ENCODE data around the gene NID1. TPM values are rescaled to one million over a fixed set of nuclear protein-coding genes. Genes with fewer than 3 reads are reported as not detected.

Gene NID1
- total and polyA plus RNA-seq, 2 of the 4 experiments (the other 2 are of a cell fraction), result 21.9 to 83.3 TPM

DNA sequence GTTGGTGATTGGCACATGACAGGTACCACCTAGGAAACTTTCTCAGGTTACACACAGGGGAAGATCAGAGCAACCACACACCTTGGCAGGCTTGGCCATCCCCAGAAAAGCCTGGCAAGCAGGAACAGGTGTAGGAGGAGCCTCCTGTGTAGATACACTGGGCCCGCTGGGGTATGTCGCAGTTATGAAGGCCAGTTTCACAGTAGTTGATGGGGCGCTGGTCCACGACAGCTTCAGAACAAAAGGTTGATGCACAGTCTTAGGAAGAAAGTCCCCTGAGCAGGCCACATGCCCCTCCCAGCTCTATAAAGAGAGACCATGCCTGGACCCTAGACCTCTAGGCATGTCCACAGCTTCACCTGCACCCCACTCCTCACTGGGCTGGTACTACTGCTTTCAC lies 51.6 kb downstream of the NID1 start:
- Histone ChIP-seq H3K9me3 (ENCODE audit: control insufficient read depth, insufficient read depth, low read length) (no peaks in the 10 kb centered on the region), H3K79me1 (ENCODE audit: low read depth in 1 of 2, low read length in 2 of 2) (peaks cover 0 to 3% of the 10 kb centered on the region in 2 experiments; a peak in 1 of 4 replicates), H4K5ac (ENCODE audit: low read depth, low read length) (no peak overlapping the region), H3K4me2 (ENCODE audit: low read depth, low read length) (no peak overlapping the region), H4K8ac (ENCODE audit: low read depth in 2 of 2, low read length in 2 of 2) (no peak overlapping the region), H3K56ac (ENCODE audit: extremely low read depth, insufficient read depth, low read length) (no peak overlapping the region), H2AK9ac (replicated peaks; ENCODE audit: low read depth, low read length, poor library complexity) (no peak overlapping the region), H3K4me1 (ENCODE audit: control insufficient read depth, insufficient read depth, low read length) (peaks cover 14% of the 10 kb centered on the region), H3K36me3 (ENCODE audit: control insufficient read depth, insufficient read depth, low read length) (peaks cover 27% of the 10 kb centered on the region), H2BK15ac (ENCODE audit: low read depth, low read length) (no peak overlapping the region), H4K20me1 (ENCODE audit: insufficient read depth, low read length) (no peaks in the 10 kb centered on the region), H2AFZ (replicated peaks; ENCODE audit: low read length, poor library complexity) (no peak overlapping the region), H2BK20ac (ENCODE audit: low read depth, low read length) (no peak overlapping the region), H2BK120ac (ENCODE audit: low read depth, low read length) (no peak overlapping the region), H3K23ac (ENCODE audit: low read depth, low read length) (no peak overlapping the region), H3K14ac (replicated peaks; ENCODE audit: low read depth, low read length) (no peak overlapping the region), H2BK5ac (ENCODE audit: low read depth, low read length, poor library complexity, severe bottlenecking) (no peak overlapping the region), H3K4me3 (ENCODE audit: insufficient read depth, low read depth, low read length) (no peak overlapping the region), H4K91ac (ENCODE audit: insufficient read depth, low read depth, low read length) (no peak overlapping the region), H3K9ac (ENCODE audit: low read depth, low read length) (no peak overlapping the region), H3K4ac (ENCODE audit: low read depth, low read length) (no peak overlapping the region), H3K18ac (ENCODE audit: low read depth, low read length) (no peak overlapping the region), H2AK5ac (ENCODE audit: low read depth, low read length) (no peak overlapping the region), H3K27ac (ENCODE audit: insufficient read depth, low read length) (no peak overlapping the region), H3K9me1 (ENCODE audit: insufficient read depth, low read length) (peaks cover 12% of the 10 kb centered on the region), H3K27me3 (ENCODE audit: control insufficient read depth, insufficient read depth, low read length) (no peaks in the 10 kb centered on the region)
- TF ChIP-seq RCOR1 (IDR thresholded peaks at IDR 0.05; ENCODE audit: insufficient replicate concordance, low read length) (no peak), MAZ (IDR thresholded peaks at IDR 0.05; ENCODE audit: borderline replicate concordance, low read depth, low read length) (no peak), MAFK (IDR thresholded peaks at IDR 0.05; ENCODE audit: low read depth, low read length) (no peak)
- TF ChIP-seq, protein P1, sequence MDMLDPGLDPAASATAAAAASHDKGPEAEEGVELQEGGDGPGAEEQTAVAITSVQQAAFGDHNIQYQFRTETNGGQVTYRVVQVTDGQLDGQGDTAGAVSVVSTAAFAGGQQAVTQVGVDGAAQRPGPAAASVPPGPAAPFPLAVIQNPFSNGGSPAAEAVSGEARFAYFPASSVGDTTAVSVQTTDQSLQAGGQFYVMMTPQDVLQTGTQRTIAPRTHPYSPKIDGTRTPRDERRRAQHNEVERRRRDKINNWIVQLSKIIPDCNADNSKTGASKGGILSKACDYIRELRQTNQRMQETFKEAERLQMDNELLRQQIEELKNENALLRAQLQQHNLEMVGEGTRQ (IDR thresholded peaks at IDR 0.05; ENCODE audit: low read depth, low read length), result no peak
- TF ChIP-seq, protein P2, sequence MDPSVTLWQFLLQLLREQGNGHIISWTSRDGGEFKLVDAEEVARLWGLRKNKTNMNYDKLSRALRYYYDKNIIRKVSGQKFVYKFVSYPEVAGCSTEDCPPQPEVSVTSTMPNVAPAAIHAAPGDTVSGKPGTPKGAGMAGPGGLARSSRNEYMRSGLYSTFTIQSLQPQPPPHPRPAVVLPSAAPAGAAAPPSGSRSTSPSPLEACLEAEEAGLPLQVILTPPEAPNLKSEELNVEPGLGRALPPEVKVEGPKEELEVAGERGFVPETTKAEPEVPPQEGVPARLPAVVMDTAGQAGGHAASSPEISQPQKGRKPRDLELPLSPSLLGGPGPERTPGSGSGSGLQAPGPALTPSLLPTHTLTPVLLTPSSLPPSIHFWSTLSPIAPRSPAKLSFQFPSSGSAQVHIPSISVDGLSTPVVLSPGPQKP (IDR thresholded peaks at IDR 0.05; ENCODE audit: borderline replicate concordance, low read depth, low read length), result no peak
- TF ChIP-seq, protein P3, sequence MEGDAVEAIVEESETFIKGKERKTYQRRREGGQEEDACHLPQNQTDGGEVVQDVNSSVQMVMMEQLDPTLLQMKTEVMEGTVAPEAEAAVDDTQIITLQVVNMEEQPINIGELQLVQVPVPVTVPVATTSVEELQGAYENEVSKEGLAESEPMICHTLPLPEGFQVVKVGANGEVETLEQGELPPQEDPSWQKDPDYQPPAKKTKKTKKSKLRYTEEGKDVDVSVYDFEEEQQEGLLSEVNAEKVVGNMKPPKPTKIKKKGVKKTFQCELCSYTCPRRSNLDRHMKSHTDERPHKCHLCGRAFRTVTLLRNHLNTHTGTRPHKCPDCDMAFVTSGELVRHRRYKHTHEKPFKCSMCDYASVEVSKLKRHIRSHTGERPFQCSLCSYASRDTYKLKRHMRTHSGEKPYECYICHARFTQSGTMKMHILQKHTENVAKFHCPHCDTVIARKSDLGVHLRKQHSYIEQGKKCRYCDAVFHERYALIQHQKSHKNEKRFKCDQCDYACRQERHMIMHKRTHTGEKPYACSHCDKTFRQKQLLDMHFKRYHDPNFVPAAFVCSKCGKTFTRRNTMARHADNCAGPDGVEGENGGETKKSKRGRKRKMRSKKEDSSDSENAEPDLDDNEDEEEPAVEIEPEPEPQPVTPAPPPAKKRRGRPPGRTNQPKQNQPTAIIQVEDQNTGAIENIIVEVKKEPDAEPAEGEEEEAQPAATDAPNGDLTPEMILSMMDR (conservative IDR thresholded peaks at IDR 0.05; ENCODE audit: low read depth, low read length), result no peak
- no TSS peak for BruUV-seq (replicated peaks)
- CTCF ChIA-PET, result interaction anchor here (0.6 kb wide), 1 partner anchor 53 kb away, joined by 3 read pairs; no protein-coding TSS in a partner anchor
- intact Hi-C loops (cut with micrococcal nuclease) (no loop called here), dilution Hi-C loops (cut with HindIII; ENCODE audit: low sequenced_read_pairs, unreplicated experiment) (no loop called here), in situ Hi-C loops (cut with MboI; ENCODE audit: low sequenced_read_pairs) (no loop called here)
- no CpG with 5 or more reads among the region's 4 CpGs for WGBS, 2 experiments (ENCODE audit: extremely low coverage in 2 of 2, insufficient read length in 1 of 2)
- DNase-seq, result no peak
- ATAC-seq (ENCODE audit: low read depth), result no peak
- POLR2A ChIA-PET (ENCODE audit: unreplicated experiment), result no interaction called here
